BLaER1 (cell line): ENCODE data around the gene TMEM151B.

Experiments used
- H3K27ac ChIP-seq: shearing (Covaris generic); formaldehyde crosslinking; 2 replicates; pipeline ENCODE4 v1.8.1; 2022
- H3K27me3 ChIP-seq: shearing (Covaris generic); formaldehyde crosslinking; 2 replicates; pipeline ENCODE4 v1.8.1; 2022
- H3K36me3 ChIP-seq: shearing (Covaris generic); formaldehyde crosslinking; 2 replicates; pipeline ENCODE4 v1.8.1; 2022
- H3K4me1 ChIP-seq: shearing (Covaris generic); formaldehyde crosslinking; 2 replicates; pipeline ENCODE4 v1.8.1; 2022
- H3K4me2 ChIP-seq: shearing (Covaris generic); formaldehyde crosslinking; 2 replicates; pipeline ENCODE4 v1.8.1; 2022
- H3K4me3 ChIP-seq: shearing (Covaris generic); formaldehyde crosslinking; 2 replicates; pipeline ENCODE4 v1.8.1; 2022
- H3K9ac ChIP-seq: shearing (Covaris generic); formaldehyde crosslinking; 2 replicates; pipeline ENCODE4 v1.8.1; 2022
- H3K9me3 ChIP-seq: shearing (Covaris generic); formaldehyde crosslinking; 2 replicates; pipeline ENCODE4 v1.8.1; 2022
- H4K20me1 ChIP-seq: shearing (Covaris generic); formaldehyde crosslinking; 2 replicates; pipeline ENCODE4 v1.8.1; 2022
- Cebpa-rat ChIP-seq: shearing (Covaris generic); IDR thresholded peaks from 2 replicates; pipeline ENCODE4 v1.8.1; 2022

TMEM151B gene

DNA sequence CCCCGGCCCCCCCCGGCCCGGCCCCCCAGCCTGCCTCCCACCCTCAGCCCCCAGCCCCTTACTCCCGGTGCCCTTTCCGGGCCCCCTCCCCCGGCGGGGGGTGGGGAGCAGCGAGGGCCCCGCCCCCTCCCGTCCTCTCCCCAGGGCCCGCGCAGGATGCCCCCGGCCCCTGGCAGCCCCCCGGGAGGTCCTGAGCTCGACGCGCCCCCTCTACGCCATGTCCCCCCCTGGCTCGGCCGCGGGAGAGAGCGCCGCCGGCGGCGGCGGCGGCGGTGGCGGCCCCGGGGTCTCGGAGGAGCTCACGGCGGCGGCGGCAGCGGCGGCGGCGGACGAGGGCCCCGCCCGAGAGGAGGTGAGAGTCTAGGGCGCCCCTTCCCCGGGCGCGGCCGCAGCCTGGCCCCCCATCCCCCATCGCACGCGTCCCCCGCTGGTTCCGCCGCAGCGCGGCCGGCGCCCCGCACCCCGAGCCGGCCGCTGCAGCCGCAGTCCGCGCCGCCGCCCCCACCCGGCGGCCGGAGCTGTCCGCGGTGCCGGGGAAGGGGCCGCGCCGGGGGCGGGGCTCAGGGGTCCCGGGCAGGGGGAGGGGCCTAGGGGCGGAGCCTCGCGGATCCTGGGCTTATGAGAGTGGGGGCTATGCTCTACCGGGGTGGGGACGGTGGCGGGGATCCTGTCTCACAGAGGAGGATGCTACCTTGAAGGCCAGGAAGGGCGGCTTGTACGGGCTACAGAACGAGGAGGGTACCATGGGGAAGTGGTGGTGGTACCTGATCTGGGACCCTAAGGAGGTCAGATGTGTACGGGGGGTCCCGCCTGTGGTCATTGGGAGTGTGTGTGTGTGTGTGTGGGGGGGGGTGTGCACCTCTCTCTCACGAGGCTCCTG lies 516 bp downstream of the TMEM151B start:
- peak overlapping the region; percentile 69 for H3K4me3 ChIP-seq

DNA sequence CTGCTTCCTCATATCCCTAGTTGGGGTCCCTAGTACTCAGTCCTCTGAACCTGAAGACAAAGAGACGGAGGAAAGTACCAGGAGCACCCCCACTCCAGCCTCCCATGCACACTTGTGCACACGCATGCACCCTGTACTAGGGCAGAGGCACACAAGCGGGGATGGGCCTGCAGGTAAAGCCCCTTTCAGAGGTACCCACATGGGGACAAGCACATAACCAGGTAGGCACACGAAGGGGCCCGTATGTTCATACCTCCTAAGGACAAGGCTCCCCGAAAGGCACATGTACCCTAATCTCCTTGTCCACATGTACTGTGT lies 1.1 kb downstream of the TMEM151B start:
- Histone ChIP-seq H3K4me3 (peak overlapping the region; percentile 69; the same call in 1 of the 2 replicates), H3K9ac (no peak overlapping the region), H3K36me3 (no peaks in the 10 kb centered on the region), H3K4me2 (peak overlapping the region; percentile 92; the same call in 1 of the 2 replicates), H3K27me3 (peaks cover 68% of the 10 kb centered on the region), H3K9me3 (no peaks in the 10 kb centered on the region), H4K20me1 (peaks cover 46% of the 10 kb centered on the region), H3K27ac (no peak overlapping the region), H3K4me1 (peaks cover 26% of the 10 kb centered on the region)
- no peak for TF ChIP-seq Cebpa-rat

More for the DNA sequence above, 516 bp downstream of the TMEM151B start:
- H3K36me3 ChIP-seq, result no peaks in the 10 kb centered on the region
- H3K4me1 ChIP-seq, result peaks cover 32% of the 10 kb centered on the region
- no peak overlapping the region for H3K9ac ChIP-seq
- H4K20me1 ChIP-seq, result peaks cover 40% of the 10 kb centered on the region
- no peaks in the 10 kb centered on the region for H3K9me3 ChIP-seq
- peaks cover 62% of the 10 kb centered on the region for H3K27me3 ChIP-seq
- no peak overlapping the region for H3K27ac ChIP-seq
- H3K4me2 ChIP-seq, result peak overlapping the region; percentile 92
- no peak for TF ChIP-seq Cebpa-rat

DNA sequence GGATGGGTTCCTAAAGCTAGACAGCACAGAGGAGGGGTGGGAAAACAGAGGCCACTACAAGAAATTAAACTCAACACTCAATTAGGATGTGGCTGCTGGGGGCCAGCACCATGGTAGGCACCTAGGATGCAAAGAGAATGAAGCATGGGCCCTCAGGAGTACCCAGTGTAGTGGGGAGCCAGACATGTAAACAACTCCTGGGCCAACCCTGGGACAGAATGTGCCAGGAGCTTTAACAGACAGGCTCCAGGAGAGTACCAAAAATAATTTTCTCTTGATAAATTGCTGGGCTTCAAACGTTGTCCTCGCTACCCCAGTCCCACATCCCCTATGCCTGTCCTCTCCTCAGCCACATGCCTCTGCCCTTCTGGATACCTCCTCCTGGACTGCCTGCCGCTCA lies 1.7 kb downstream of the TMEM151B start:
- Histone ChIP-seq H3K9ac (no peak overlapping the region), H3K36me3 (no peaks in the 10 kb centered on the region), H3K27me3 (peaks cover 74% of the 10 kb centered on the region), H4K20me1 (peaks cover 48% of the 10 kb centered on the region), H3K4me1 (peaks cover 26% of the 10 kb centered on the region), H3K4me3 (no peak overlapping the region), H3K27ac (no peak overlapping the region), H3K9me3 (no peaks in the 10 kb centered on the region), H3K4me2 (no peak overlapping the region)
- TF ChIP-seq Cebpa-rat, result no peak

DNA sequence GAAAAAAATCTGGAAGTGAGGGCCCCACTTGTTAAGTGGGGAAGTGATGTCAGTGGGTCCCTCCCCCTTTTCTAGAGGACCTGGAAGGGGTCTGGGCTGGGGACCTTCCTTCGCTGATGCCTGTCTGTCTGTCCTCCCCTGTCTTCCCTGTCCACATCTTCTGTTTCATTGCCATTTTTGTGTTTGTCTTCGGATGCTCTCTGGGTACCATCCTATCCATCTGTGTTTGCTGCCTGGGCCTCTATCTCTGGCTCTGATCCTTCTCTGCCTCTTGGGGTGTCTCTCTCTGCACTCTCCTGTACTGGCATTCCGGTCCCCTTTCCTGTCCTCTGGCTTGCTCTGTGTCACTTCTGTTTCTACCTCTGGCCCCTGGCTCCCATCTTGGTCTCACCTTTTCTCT lies 2.3 kb downstream of the TMEM151B start:
- H3K9ac ChIP-seq, result no peak overlapping the region

DNA sequence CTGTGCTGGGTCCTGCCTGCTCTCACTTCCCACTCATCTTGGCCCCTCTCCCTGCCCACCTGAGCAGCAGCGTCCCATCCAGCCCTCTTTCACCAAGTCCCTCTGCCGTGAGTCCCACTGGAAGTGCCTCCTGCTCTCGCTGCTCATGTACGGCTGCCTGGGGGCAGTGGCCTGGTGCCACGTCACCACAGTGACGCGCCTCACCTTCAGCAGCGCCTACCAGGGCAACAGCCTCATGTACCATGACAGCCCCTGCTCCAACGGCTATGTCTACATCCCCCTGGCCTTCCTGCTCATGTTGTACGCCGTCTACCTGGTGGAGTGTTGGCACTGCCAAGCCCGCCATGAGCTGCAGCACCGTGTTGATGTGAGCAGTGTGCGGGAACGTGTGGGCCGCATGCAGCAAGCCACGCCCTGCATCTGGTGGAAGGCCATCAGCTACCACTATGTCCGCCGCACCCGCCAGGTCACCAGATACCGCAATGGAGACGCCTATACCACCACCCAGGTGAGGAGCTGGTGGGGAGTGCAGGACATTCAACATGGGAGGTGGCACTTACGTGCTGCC lies 2.8 kb downstream of the TMEM151B start:
- TF ChIP-seq Cebpa-rat, result no peak
- Histone ChIP-seq H3K9me3 (no peaks in the 10 kb centered on the region), H3K27me3 (peaks cover 79% of the 10 kb centered on the region), H3K4me1 (peaks cover 20% of the 10 kb centered on the region), H3K4me2 (no peak overlapping the region), H3K27ac (no peak overlapping the region), H4K20me1 (peaks cover 48% of the 10 kb centered on the region), H3K4me3 (no peak overlapping the region), H3K36me3 (no peaks in the 10 kb centered on the region), H3K9ac (no peak overlapping the region)

More for the DNA sequence above, 2.3 kb downstream of the TMEM151B start:
- Histone ChIP-seq H3K27me3 (peaks cover 79% of the 10 kb centered on the region), H3K4me1 (peaks cover 26% of the 10 kb centered on the region), H4K20me1 (peaks cover 48% of the 10 kb centered on the region), H3K9me3 (no peaks in the 10 kb centered on the region), H3K27ac (no peak overlapping the region), H3K36me3 (no peaks in the 10 kb centered on the region), H3K4me2 (no peak overlapping the region), H3K4me3 (no peak overlapping the region)
- no peak for TF ChIP-seq Cebpa-rat

DNA sequence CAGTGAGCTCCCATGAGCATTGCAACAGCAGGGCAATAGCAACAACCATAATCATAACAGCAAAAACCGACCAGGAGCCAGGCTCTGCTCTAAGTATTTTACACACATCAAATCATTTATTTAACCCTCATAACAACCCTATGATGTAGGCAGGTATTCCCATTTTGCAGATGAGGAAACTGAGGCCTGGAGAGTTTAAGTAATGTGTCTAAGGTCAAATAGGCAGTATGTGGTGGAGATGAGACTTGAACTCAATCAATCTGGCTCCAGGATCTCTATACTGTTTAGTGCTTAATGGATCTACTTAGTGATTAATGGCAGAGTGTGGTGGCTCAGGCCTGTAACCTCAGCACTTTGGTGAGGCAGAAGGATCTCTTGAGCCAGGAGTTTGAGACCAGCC lies 3.4 kb downstream of the TMEM151B start:
- H3K36me3 ChIP-seq, result no peaks in the 10 kb centered on the region
- peaks cover 15% of the 10 kb centered on the region for H3K4me1 ChIP-seq
- no peak overlapping the region for H3K9ac ChIP-seq
- H4K20me1 ChIP-seq, result peaks cover 45% of the 10 kb centered on the region
- H3K27me3 ChIP-seq, result peaks cover 73% of the 10 kb centered on the region
- H3K9me3 ChIP-seq, result no peaks in the 10 kb centered on the region
- H3K4me2 ChIP-seq, result no peak overlapping the region
- no peak for TF ChIP-seq Cebpa-rat
- no peak overlapping the region for H3K4me3 ChIP-seq
- H3K27ac ChIP-seq, result no peak overlapping the region

DNA sequence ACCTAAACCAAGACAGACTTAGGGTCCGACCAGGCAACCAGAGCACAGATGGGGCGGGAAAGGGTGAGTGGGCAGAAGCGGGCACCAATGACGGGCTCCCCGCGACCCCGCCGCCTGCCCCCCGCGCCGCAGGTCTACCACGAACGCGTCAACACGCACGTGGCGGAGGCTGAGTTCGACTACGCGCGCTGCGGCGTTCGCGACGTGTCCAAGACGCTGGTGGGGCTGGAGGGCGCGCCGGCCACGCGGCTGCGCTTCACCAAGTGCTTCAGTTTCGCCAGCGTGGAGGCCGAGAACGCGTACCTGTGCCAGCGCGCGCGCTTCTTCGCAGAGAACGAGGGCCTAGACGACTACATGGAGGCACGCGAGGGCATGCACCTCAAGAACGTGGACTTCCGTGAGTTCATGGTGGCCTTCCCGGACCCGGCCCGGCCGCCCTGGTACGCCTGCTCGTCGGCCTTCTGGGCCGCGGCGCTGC lies 5.1 kb downstream of the TMEM151B start:
- Histone ChIP-seq H3K9me3 (no peaks in the 10 kb centered on the region), H3K9ac (no peak overlapping the region), H3K36me3 (no peaks in the 10 kb centered on the region), H4K20me1 (peaks cover 29% of the 10 kb centered on the region; the same call in 1 of the 2 replicates), H3K4me2 (no peak overlapping the region), H3K27ac (no peak overlapping the region), H3K4me3 (no peak overlapping the region), H3K27me3 (peaks cover 56% of the 10 kb centered on the region), H3K4me1 (no peaks in the 10 kb centered on the region)
- no peak for TF ChIP-seq Cebpa-rat

DNA sequence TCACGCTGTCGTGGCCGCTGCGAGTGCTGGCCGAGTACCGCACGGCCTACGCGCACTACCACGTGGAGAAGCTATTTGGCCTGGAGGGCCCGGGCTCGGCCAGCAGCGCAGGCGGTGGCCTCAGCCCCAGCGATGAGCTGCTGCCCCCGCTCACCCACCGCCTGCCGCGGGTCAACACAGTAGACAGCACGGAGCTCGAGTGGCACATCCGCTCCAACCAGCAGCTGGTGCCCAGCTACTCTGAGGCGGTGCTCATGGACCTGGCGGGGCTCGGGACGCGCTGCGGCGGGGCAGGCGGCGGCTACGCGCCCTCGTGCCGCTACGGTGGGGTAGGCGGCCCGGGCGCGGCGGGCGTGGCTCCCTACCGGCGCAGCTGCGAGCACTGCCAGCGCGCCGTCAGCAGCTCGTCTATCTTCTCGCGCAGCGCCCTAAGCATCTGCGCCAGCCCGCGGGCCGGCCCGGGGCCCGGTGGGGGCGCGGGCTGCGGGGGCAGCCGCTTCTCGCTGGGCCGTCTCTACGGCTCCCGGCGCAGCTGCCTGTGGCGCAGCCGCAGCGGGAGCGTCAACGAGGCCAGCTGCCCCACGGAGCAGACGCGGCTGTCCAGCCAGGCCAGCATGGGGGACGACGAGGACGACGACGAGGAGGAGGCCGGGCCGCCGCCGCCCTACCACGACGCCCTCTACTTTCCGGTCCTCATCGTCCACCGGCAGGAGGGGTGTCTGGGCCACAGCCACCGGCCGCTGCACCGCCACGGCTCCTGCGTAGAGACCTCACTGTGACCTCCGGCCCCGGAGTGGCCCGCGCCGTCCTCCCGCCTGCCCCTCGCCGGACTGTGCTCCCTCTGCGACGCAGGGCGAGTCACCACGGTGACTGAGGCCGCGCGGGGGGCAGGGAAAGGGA lies 5.7 kb downstream of the TMEM151B start:
- H3K9ac ChIP-seq, result no peak overlapping the region
- no peak for TF ChIP-seq Cebpa-rat

More for the DNA sequence above, 5.7 kb downstream of the TMEM151B start:
- no peak overlapping the region for H3K27ac ChIP-seq
- H3K9me3 ChIP-seq, result no peaks in the 10 kb centered on the region
- H3K4me2 ChIP-seq, result no peak overlapping the region
- H3K36me3 ChIP-seq, result no peaks in the 10 kb centered on the region
- H3K4me1 ChIP-seq, result no peaks in the 10 kb centered on the region
- H4K20me1 ChIP-seq, result peaks cover 29% of the 10 kb centered on the region; the same call in 1 of the 2 replicates
- H3K4me3 ChIP-seq, result no peak overlapping the region
- peaks cover 49% of the 10 kb centered on the region for H3K27me3 ChIP-seq
